Left hindlimb (tissue), 1 donor: Measurements from ENCODE around the gene ZNF845.
"Not testable (repeated sequence)": the region's sequence is repeated elsewhere in the genome, so short reads cannot be mapped to it uniquely, and the experiment has no call there.

ENCODE experiments used
- DNase-seq: peaks from one replicate; pipeline ENCODE4 v3.0.0-alpha.2; 2018

The ZNF845 gene

DNA sequence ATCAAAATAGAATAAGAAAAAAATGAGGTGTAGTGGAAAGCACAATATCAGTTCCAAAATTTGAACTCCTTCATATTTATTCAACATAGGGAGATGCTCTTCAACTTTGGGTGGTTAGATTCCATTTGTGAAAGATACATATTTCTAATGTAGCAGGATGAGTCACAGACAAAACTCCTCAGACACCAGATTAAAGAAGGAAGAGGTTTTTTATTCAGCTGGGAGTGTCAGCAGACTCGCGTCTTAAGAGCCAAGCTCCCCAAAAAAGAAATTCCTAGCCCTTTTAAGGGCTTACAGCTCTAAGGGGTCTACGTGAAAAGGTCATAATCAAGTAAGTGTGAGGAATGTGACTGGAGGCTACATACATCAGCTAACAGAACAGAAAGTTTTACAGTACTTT is 54.6 kb downstream of the ZNF845 start:
- no peak for DNase-seq

DNA sequence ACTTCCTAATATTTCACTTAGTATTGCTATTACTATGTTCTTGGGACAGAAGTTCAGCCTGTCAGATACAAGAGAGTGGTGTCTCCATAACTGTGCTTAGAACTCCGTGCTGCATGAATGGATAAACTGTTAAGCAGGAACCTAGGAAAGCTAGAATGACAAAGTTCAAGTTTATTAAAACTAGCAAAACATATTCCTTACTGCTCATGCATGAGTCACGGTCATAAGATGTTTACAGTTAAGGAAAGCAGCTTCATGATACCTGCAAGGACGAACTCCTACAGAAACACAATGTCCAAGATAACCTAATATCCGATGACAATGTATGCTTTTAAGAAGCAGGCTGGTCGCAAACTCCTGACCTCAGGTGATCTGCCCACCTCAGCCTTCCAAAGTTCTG is 55.4 kb downstream of the ZNF845 start:
- DNase-seq = no peak

DNA sequence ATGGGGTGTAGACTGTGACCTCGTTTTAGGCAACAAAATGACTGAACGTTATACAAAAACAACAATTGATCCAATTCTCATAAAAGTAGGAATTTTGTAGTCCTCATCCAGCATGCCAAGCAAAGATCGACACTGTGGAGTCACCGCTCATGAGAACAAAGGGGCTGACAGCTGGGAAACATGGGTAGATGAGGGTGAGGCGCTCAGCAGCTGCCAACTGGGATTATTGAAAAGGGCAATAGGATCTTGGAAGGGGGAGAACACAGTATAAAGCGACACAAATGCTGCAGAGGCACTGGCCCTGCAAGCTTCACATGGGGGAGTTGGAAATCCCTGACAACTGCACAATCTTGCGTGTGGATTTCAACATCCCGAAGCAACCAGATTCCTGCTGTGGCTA is 56.0 kb downstream of the ZNF845 start:
- DNase-seq = peak; percentile 34

DNA sequence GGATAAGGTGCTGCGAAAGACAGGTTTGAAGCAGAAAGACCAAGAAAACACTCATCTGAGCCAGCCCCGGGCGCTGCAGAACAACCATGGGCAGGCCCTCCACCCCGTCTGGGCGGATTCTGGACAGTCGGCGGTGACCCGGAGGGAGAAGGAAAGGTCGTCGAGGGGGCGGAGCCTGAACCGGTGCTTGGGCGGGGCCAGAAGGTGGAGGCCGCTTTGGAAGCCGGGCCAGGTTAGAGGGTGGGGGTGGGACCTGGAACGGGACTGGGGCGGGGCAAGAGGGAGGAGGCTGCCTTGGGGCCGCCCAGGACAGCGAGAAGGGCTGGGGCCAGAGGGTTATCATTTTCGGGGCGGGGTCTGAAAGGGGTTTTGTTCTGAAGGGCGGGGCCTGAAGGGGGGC is 56.4 kb downstream of the ZNF845 start:
- DNase-seq = peak; percentile 33

DNA sequence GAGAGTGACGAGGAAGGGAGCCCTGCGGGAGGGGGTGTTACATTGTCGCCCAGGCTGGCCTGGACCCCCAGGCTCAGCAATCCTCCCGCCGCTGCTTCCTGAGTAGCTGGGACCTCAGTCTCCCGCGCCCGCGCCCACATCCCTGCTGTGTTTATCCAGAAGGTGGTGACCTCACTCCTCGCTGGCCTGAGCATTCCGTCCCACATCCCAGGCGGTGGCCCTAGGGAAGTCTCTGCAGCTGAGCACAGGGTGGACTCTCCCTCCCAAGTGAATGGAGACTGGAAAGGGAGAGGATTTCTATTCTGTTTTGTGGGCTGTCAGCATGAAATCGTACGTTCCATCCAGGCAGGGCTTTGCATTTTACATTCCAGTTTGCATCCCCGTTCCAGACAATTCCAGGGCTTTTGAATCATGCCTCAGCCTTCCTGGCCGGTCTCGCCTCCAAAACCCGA is 61.0 kb downstream of the ZNF845 start:
- DNase-seq = peak; percentile 69

DNA sequence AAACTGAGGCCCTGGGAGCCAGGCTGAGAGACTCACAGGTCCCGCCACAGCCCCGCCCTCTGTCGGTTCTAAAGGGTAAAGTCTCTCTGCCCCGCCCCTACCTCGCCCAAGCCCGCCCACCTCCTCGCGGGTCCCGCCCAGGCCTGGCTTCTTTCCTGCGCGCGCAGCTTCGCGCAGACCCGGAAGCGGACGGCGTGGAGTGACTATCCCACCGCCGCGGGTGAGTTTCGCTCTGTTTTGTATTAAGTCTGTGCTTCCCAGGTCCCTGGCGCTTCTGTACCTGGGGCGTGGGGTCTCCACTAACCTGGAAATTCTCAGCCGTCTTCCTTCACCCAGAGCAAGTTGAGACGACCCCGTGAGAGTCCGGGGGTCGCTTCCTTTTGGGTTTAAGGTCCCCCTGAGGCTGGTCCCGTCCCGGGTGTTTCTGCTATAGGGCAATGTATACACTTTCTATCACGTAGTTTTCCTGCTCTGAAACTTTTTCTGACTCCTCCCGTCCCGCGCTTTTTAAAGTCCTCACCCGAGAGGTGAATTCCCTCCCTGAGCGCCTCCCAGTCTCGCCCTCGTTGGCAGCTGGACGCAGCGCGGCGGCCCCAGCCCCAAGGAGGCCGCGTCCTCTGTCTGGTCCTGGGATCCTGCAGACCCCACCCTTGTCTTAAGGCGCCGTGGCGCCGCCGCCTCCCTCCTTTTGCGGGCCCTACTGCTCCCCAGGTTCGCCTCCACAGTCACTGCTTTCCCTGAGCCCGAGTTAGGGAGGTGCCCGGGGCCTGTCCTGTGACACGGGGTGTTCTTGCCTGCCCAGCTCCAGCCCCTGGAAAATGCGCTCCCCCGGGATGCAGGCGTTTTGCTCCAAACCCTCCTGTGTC is 61.7 kb downstream of the ZNF845 start, which contains the start of gene ZNF765:
TSS of gene ZNF765 (plus strand) at position 176 of the 866 bp plus-strand sequence. CDS start 2,867 bp downstream, outside the sequence.
- peak; percentile 95 for DNase-seq

DNA sequence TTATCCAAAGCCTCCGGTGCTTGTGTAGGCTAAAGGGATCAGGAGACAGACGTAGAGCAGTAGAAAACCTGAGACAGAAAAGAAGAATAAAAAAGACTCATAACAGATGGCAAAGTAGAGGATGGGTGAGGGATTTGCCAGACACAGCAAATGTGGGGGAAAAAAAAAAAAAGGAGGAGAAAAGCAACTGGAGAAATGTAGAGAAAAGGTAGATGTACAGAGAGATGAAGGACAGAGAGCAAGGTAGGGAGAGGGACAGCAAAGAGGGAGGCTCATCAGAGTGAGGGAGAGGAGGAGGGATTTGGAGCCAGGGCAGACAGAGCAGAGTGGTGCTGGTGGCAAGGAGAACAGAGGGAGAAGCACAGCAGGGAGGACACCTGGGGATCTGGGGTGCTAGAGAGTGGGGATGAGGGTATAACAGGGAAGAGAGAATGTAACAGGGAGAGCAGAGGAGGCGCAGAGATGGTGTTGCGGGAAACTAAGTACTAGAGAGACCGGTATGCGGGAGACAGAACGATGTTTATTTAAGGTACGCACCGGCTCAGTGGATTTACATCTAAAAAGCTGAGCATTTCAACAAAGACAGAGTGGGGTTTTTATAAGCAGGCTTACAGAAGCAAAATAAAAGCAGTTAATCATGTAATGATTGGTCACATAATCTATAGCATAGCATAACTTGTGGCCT is 62.4 kb downstream of the ZNF845 start:
- DNase-seq = not testable (repeated sequence)

DNA sequence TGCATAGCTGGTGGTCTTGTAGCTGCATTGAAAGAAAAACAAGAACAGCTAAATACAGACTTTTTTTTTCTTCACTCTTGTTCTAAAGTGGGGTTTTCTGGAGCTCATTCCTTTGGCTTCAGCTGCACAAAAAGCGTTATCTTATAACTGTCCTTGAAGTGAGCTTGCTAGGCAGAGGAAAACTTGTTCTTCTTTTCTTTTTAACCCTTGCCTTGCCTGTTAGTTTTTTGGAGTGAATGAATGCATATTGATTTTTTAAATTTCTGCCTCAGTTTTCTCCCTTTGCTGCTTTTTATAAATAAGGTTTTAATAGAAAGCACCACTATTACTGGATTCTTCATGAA is 62.9 kb downstream of the ZNF845 start:
- DNase-seq = no peak

DNA sequence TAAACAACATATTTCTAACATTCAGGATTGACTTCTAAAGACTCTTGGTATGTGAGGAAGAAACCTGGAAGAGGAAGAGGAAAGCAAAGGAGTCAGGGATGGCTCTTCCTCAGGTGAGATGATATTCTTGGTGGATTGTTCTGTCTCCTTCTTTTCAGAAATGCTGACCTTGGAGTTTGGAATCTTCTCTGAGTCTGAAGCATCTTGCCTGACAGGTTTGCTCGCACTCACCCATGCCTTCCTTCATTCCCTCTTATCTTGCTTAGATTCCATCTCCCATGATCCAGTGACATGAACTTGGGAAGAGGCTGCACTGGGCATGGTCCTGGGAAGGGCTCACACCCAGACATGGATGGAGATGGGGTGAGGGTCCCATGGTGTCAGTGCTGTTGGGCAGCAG is 64.4 kb downstream of the ZNF845 start:
- not testable (repeated sequence) for DNase-seq
